HCT116 (cell line): Measurements from ENCODE around the gene ZNF853. TPM values are rescaled to one million over a fixed set of nuclear protein-coding genes. Genes with fewer than 3 reads are reported as not detected.
A peak's percentile ranks its signal among the peaks of the same experiment; 100 is the strongest.

ENCODE experiments used
- ATAC-seq: fragments of 200-7000 bp; cut with Tn5 transposase; 2 replicates; pipeline ENCODE4 v1.9.1; 2020; ENCODE audit warnings: mild to moderate bottlenecking, moderate library complexity
- BruUV-seq: library from RNA; stranded (reverse); fragments of 400-500 nt; replicated peaks from 2 replicates; lab custom pipeline; 2021; lab: Mats Ljungman, UMichigan
- CTCF ChIA-PET: fragments of 300-600 bp; sonication (Branson Sonifier 250); formaldehyde crosslinking; loops from one replicate; lab custom pipeline; 2021; ENCODE audit warnings: antibody characterized with exemption; lab: Charles Lee
- POLR2A ChIA-PET: fragments of 300-600, 350-600 bp; sonication (Branson Sonifier 250); formaldehyde crosslinking; loops from one replicate; lab custom pipeline; 2021; ENCODE audit warnings: antibody characterized with exemption; lab: Charles Lee
- RAD21 ChIA-PET, 2 experiments: fragments of 300-600 bp; sonication (Branson Sonifier 250); formaldehyde crosslinking; loops; one replicate each; lab custom pipeline; 2023; ENCODE audit warnings: low total read pairs in 2 of 2; ENCODE audit not compliant: uncharacterized antibody in 2 of 2, unreplicated experiment in 2 of 2, low non-redundant PET in 1 of 2; lab: Charles Lee
- DNase-seq: peaks from one replicate; pipeline ENCODE4 v3.0.0-alpha.2; 2010; ENCODE audit warnings: low read depth, low spot score
- H2AFZ ChIP-seq: fragments of 200-600 bp; shearing (Covaris generic), sonication (generic); 2 replicates; pipeline ENCODE4 v1.6.1; 2017; ENCODE audit warnings: low read depth, mixed run types, mixed read lengths, antibody characterized with exemption, low read length; ENCODE audit not compliant: poor library complexity, severe bottlenecking
- H3K27ac ChIP-seq: 2 replicates; pipeline ENCODE4 v1.5.1; 2012; ENCODE audit warnings: low read depth, low read length
- H3K27me3 ChIP-seq: fragments of 200-600 bp; sonication (generic); 2 replicates; pipeline ENCODE4 v1.6.1; 2016; ENCODE audit warnings: mixed run types, low read length, mixed read lengths; ENCODE audit not compliant: insufficient read depth
- H3K36me3 ChIP-seq, 2 experiments: fragments of 200-500 bp in 1 of 2; fragments of 200-600 bp in 1 of 2; sonication (Bioruptor generic) in 1 of 2; sonication (generic) in 1 of 2; 2 replicates each; pipeline versions ENCODE4 v1.5.1 to v1.6.1; 2014 to 2016; ENCODE audit warnings: low read length in 2 of 2, inconsistent platforms in 1 of 2, mixed read lengths in 1 of 2, mixed run types in 1 of 2; ENCODE audit not compliant: insufficient read depth in 2 of 2, control insufficient read depth in 1 of 2
- H3K4me1 ChIP-seq, 2 experiments: fragments of 200-600 bp in 1 of 2; sonication (generic) in 1 of 2; 2 replicates each; pipeline versions ENCODE4 v1.5.1 to v1.6.1; 2012 to 2017; ENCODE audit warnings: low read length in 2 of 2, inconsistent platforms in 1 of 2, mild to moderate bottlenecking in 1 of 2, mixed read lengths in 1 of 2, mixed run types in 1 of 2, moderate library complexity in 1 of 2; ENCODE audit not compliant: insufficient read depth in 2 of 2, control insufficient read depth in 1 of 2
- H3K4me2 ChIP-seq: fragments of 200-600 bp; sonication (generic); 2 replicates; pipeline ENCODE4 v1.6.1; 2017; ENCODE audit warnings: mixed run types, low read length, mixed read lengths
- H3K4me3 ChIP-seq, 2 experiments: fragments of 200-600 bp in 1 of 2; sonication (generic) in 1 of 2; replicated peaks in 1 of 2; 2 replicates each; pipeline ENCODE4 v1.5.1; 2011 to 2016; ENCODE audit warnings: low read length in 2 of 2, control low read depth in 1 of 2, low read depth in 1 of 2, mild to moderate bottlenecking in 1 of 2, mixed read lengths in 1 of 2, mixed run types in 1 of 2
- H3K79me2 ChIP-seq: fragments of 200-600 bp; sonication (generic); 2 replicates; pipeline ENCODE4 v1.6.1; 2017; ENCODE audit warnings: mild to moderate bottlenecking, mixed run types, low read length, moderate library complexity, mixed read lengths; ENCODE audit not compliant: insufficient read depth
- H3K9ac ChIP-seq: fragments of 200-600 bp; sonication (generic); 2 replicates; pipeline ENCODE4 v1.6.1; 2016; ENCODE audit warnings: low read length, mixed read lengths
- H3K9me2 ChIP-seq: fragments of 200-600 bp; sonication (generic), shearing (Covaris generic); 2 replicates; pipeline ENCODE4 v1.6.1; 2017; ENCODE audit warnings: mixed run types, mild to moderate bottlenecking, moderate library complexity; ENCODE audit not compliant: insufficient read depth
- H3K9me3 ChIP-seq, 2 experiments: fragments of 200-500 bp in 1 of 2; fragments of 200-600 bp in 1 of 2; sonication (Bioruptor generic) in 1 of 2; sonication (generic) in 1 of 2; 2 replicates each; pipeline ENCODE4 v1.6.1; 2014 to 2017; ENCODE audit warnings: low read length in 2 of 2, mixed read lengths in 2 of 2, inconsistent platforms in 1 of 2, low read depth in 1 of 2, mild to moderate bottlenecking in 1 of 2, mixed run types in 1 of 2, moderate library complexity in 1 of 2; ENCODE audit not compliant: control insufficient read depth in 1 of 2, insufficient read depth in 1 of 2
- H4K20me1 ChIP-seq: fragments of 200-600 bp; sonication (generic), shearing (Covaris generic); 2 replicates; pipeline ENCODE4 v1.6.1; 2017; ENCODE audit warnings: mixed run types, mild to moderate bottlenecking, moderate library complexity; ENCODE audit not compliant: insufficient read depth
- CBX3 ChIP-seq: IDR thresholded peaks from 2 replicates; pipeline ENCODE4 v1.6.1; 2012; ENCODE audit warnings: low read depth
- CEBPB ChIP-seq: IDR thresholded peaks from 2 replicates; pipeline ENCODE4 v1.6.1; 2012; ENCODE audit warnings: low read depth
- EGR1 ChIP-seq: IDR thresholded peaks from 2 replicates; pipeline ENCODE4 v1.6.1; 2012; ENCODE audit warnings: low read depth
- EZH2phosphoT487 ChIP-seq: fragments of 200-600 bp; IDR thresholded peaks from 2 replicates; pipeline ENCODE4 v1.6.1; 2018; ENCODE audit warnings: antibody characterized with exemption, borderline replicate concordance
- JUND ChIP-seq: IDR thresholded peaks from 2 replicates; pipeline ENCODE4 v1.6.1; 2012
- POLR2AphosphoS5 ChIP-seq: IDR thresholded peaks from 2 replicates; pipeline ENCODE4 v1.6.1; 2011; ENCODE audit warnings: mild to moderate bottlenecking, low read depth, low read length, moderate library complexity
- REST ChIP-seq: IDR thresholded peaks from 2 replicates; pipeline ENCODE4 v1.6.1; 2012; ENCODE audit warnings: low read depth
- SP1 ChIP-seq: IDR thresholded peaks from 2 replicates; pipeline ENCODE4 v1.6.1; 2012; ENCODE audit warnings: low read depth
- SRF ChIP-seq: IDR thresholded peaks from 2 replicates; pipeline ENCODE4 v1.6.1; 2012; ENCODE audit warnings: low read depth
- YY1 ChIP-seq: IDR thresholded peaks from 2 replicates; pipeline ENCODE4 v1.6.1; 2011; ENCODE audit warnings: low read length, low read depth, moderate library complexity, mild to moderate bottlenecking; ENCODE audit not compliant: insufficient replicate concordance; ENCODE audit errors: extremely low read depth
- intact Hi-C: fragments of 100-400 bp; cut with micrococcal nuclease; formaldehyde crosslinking; loops from 2 replicates; pipeline ENCODE4 v1.10.0; 2022
- total RNA-seq: library from RNA; stranded (reverse); gene quantifications from one replicate; pipeline ENCODE4 v1.2.1, GENCODE V29; 2021; ENCODE audit not compliant: unreplicated experiment

ZNF853 gene
- total RNA-seq, 1 experiment from 2014 or later, result 0.05 TPM

DNA sequence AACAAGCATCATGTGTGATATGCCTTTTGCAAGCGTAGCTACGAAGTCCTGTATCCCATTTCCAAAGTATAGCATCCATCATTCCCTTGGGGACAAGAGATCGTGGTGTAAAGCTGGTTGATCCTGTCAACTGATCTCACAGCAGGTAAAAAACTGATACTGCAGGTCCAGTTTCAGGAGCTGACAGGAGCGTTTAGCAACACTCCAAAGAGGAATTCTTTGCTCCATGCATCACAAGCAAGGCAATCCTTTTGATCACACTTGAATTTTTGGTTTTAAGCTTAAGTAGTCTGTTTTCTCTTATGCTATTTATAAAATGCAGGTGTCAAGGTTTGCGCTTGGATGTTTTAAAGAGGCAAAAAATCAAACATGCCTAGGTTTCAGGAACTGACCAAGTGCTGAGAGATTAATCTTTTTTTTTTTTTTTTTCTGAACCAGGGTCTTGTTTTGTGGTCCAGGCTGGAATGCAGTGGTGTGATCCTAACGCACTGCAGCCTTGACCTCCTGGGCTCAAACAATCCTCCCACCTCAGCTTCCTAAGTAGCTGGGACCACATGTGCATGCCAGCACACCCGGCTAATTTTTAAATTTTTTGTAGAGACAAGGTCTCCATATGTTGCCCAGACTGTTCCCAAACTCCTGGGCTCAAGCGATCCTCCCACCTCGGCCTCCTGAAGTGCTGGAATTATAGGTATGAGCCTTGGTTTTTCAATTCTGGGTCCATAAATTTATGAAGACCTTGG is 40.0 kb upstream of the ZNF853 start:
- ChIA-PET CTCF (interaction anchor here (1.1 to 2.6 kb wide), 4 partner anchors 15 to 60 kb away, joined by 3 to 12 read pairs (median 4); partner anchors contain the start of gene INTS15), RAD21 (no interaction called here), POLR2A (interaction anchor here (0.7 kb wide), 1 partner anchor 190 kb away, joined by 6 read pairs; no protein-coding TSS in a partner anchor)
- Histone ChIP-seq H2AFZ (no peak overlapping the region), H3K4me1 (peaks cover 11 to 23% of the 10 kb centered on the region in 2 experiments), H3K27ac (no peak overlapping the region), H3K9me2 (no peaks in the 10 kb centered on the region), H3K79me2 (peaks cover 22% of the 10 kb centered on the region; the same call in 1 of the 2 replicates), H3K4me3 (peak overlapping the region in 1 of 2 experiments; percentile 69; a peak in 2 of 4 replicates), H3K27me3 (no peaks in the 10 kb centered on the region), H3K9ac (peak overlapping the region; percentile 82), H3K9me3 (no peaks in the 10 kb centered on the region), H4K20me1 (no peaks in the 10 kb centered on the region), H3K36me3 (peaks cover 0 to 1% of the 10 kb centered on the region in 2 experiments; a peak in 2 of 4 replicates), H3K4me2 (peak overlapping the region; percentile 96)
- BruUV-seq, result no TSS peak
- DNase-seq, result no peak
- intact Hi-C loops, result no loop called here
- TF ChIP-seq CBX3 (no peak), CEBPB (no peak), SRF (no peak), REST (no peak), EZH2phosphoT487 (no peak), POLR2AphosphoS5 (no peak), YY1 (no peak), EGR1 (no peak), JUND (no peak), SP1 (no peak)
- ATAC-seq, result no peak
